ENCODE measurements around the gene BLOC1S6. TPM values are rescaled to one million over a fixed set of nuclear protein-coding genes. Genes with fewer than 3 reads are reported as not detected.
A peak's percentile ranks its signal among the peaks of the same experiment; 100 is the strongest.

The BLOC1S6 gene
- total RNA-seq, 1 experiment from 2014 or later = 77.1 TPM

- Histone ChIP-seq H3K27me3 (ENCODE audit: low read length) (no peaks in the 10 kb centered on the region), H3K4me1 (ENCODE audit: low read length) (peaks cover 17% of the 10 kb centered on the region), H3K9me3 (ENCODE audit: low read length) (peaks cover 8% of the 10 kb centered on the region), H2AFZ (ENCODE audit: low read length) (no peak overlapping the region), H3K9ac (ENCODE audit: low read length) (no peak overlapping the region), H4K20me1 (ENCODE audit: insufficient read depth, low read depth, low read length) (no peaks in the 10 kb centered on the region), H3K27ac (ENCODE audit: low read length) (no peak overlapping the region), H3K4me2 (ENCODE audit: low read depth, low read length, poor library complexity, severe bottlenecking) (no peak overlapping the region), H3K4me3 (ENCODE audit: low read length) (no peak overlapping the region), H3K36me3 (ENCODE audit: insufficient read depth, low read length) (peaks cover 57% of the 10 kb centered on the region), H3K9me2 (replicated peaks; ENCODE audit: insufficient read depth, low read length) (no peaks in the 10 kb centered on the region), H3K79me2 (ENCODE audit: low read length) (peaks cover 84% of the 10 kb centered on the region)
- DNase-seq = no peak
Observed at GRCh38 chr15:45594319-45594718, 7.1 kb downstream of the BLOC1S6 start.

GRCh38 chr15:45594835-45595530, 7.8 kb downstream of the BLOC1S6 start:
- H4K20me1 ChIP-seq (ENCODE audit: insufficient read depth, low read depth, low read length) = no peaks in the 10 kb centered on the region
- no peak overlapping the region for H2AFZ ChIP-seq (ENCODE audit: low read length)
- H3K27me3 ChIP-seq (ENCODE audit: low read length) = no peaks in the 10 kb centered on the region
- peaks cover 57% of the 10 kb centered on the region for H3K36me3 ChIP-seq (ENCODE audit: insufficient read depth, low read length)
- no peak overlapping the region for H3K9ac ChIP-seq (ENCODE audit: low read length)
- no peaks in the 10 kb centered on the region for H3K9me2 ChIP-seq (replicated peaks; ENCODE audit: insufficient read depth, low read length)
- peaks cover 77% of the 10 kb centered on the region for H3K79me2 ChIP-seq (ENCODE audit: low read length)
- H3K9me3 ChIP-seq (ENCODE audit: low read length) = peaks cover 8% of the 10 kb centered on the region
- peaks cover 10% of the 10 kb centered on the region for H3K4me1 ChIP-seq (ENCODE audit: low read length)
- H3K4me2 ChIP-seq (ENCODE audit: low read depth, low read length, poor library complexity, severe bottlenecking) = no peak overlapping the region
- no peak overlapping the region for H3K4me3 ChIP-seq (ENCODE audit: low read length)
- H3K27ac ChIP-seq (ENCODE audit: low read length) = no peak overlapping the region
- DNase-seq = no peak

GRCh38 chr15:45603881-45604280, 16.7 kb downstream of the BLOC1S6 start:
- Histone ChIP-seq H2AFZ (ENCODE audit: low read length) (no peak overlapping the region), H3K9ac (ENCODE audit: low read length) (no peak overlapping the region), H4K20me1 (ENCODE audit: insufficient read depth, low read depth, low read length) (no peaks in the 10 kb centered on the region), H3K4me1 (ENCODE audit: low read length) (peaks cover 46% of the 10 kb centered on the region), H3K27me3 (ENCODE audit: low read length) (no peaks in the 10 kb centered on the region), H3K9me2 (replicated peaks; ENCODE audit: insufficient read depth, low read length) (no peaks in the 10 kb centered on the region), H3K4me3 (ENCODE audit: low read length) (no peak overlapping the region), H3K79me2 (ENCODE audit: low read length) (peaks cover 48% of the 10 kb centered on the region), H3K4me2 (ENCODE audit: low read depth, low read length, poor library complexity, severe bottlenecking) (peak overlapping the region; percentile 24), H3K9me3 (ENCODE audit: low read length) (no peaks in the 10 kb centered on the region), H3K27ac (ENCODE audit: low read length) (peak overlapping the region; percentile 77), H3K36me3 (ENCODE audit: insufficient read depth, low read length) (peaks cover 9% of the 10 kb centered on the region)
- peak; percentile 53 for DNase-seq

- peaks cover 12% of the 10 kb centered on the region for H3K36me3 ChIP-seq (ENCODE audit: insufficient read depth, low read length)
- H3K27me3 ChIP-seq (ENCODE audit: low read length) = no peaks in the 10 kb centered on the region
- H3K79me2 ChIP-seq (ENCODE audit: low read length) = peaks cover 48% of the 10 kb centered on the region
- no peak for DNase-seq
- peak overlapping the region; percentile 24 for H3K4me2 ChIP-seq (ENCODE audit: low read depth, low read length, poor library complexity, severe bottlenecking)
- H2AFZ ChIP-seq (ENCODE audit: low read length) = no peak overlapping the region
- H3K9me3 ChIP-seq (ENCODE audit: low read length) = no peaks in the 10 kb centered on the region
- H3K27ac ChIP-seq (ENCODE audit: low read length) = peak overlapping the region; percentile 77
- H3K4me3 ChIP-seq (ENCODE audit: low read length) = no peak overlapping the region
- peaks cover 46% of the 10 kb centered on the region for H3K4me1 ChIP-seq (ENCODE audit: low read length)
- no peaks in the 10 kb centered on the region for H3K9me2 ChIP-seq (replicated peaks; ENCODE audit: insufficient read depth, low read length)
- H4K20me1 ChIP-seq (ENCODE audit: insufficient read depth, low read depth, low read length) = no peaks in the 10 kb centered on the region
- peak overlapping the region; percentile 25; the same call in 1 of the 2 replicates for H3K9ac ChIP-seq (ENCODE audit: low read length)
Observed at GRCh38 chr15:45604326-45604725, 17.1 kb downstream of the BLOC1S6 start.

GRCh38 chr15:45606413-45606812, 19.2 kb downstream of the BLOC1S6 start:
- H3K27me3 ChIP-seq (ENCODE audit: low read length) = no peaks in the 10 kb centered on the region
- H3K36me3 ChIP-seq (ENCODE audit: insufficient read depth, low read length) = peaks cover 12% of the 10 kb centered on the region; the same call in 1 of the 2 replicates
- H4K20me1 ChIP-seq (ENCODE audit: insufficient read depth, low read depth, low read length) = no peaks in the 10 kb centered on the region

GRCh38 chr15:45606841-45607240, 19.7 kb downstream of the BLOC1S6 start:
- no peak overlapping the region for H3K9ac ChIP-seq (ENCODE audit: low read length)
- no peaks in the 10 kb centered on the region for H3K9me3 ChIP-seq (ENCODE audit: low read length)
- no peaks in the 10 kb centered on the region for H3K27me3 ChIP-seq (ENCODE audit: low read length)
- DNase-seq = peak; percentile 51
- peaks cover 46% of the 10 kb centered on the region for H3K4me1 ChIP-seq (ENCODE audit: low read length)
- peak overlapping the region; percentile 76 for H3K27ac ChIP-seq (ENCODE audit: low read length)
- H3K4me3 ChIP-seq (ENCODE audit: low read length) = no peak overlapping the region
- H2AFZ ChIP-seq (ENCODE audit: low read length) = no peak overlapping the region
- peaks cover 33% of the 10 kb centered on the region for H3K79me2 ChIP-seq (ENCODE audit: low read length)
- H3K36me3 ChIP-seq (ENCODE audit: insufficient read depth, low read length) = peaks cover 12% of the 10 kb centered on the region; the same call in 1 of the 2 replicates
- H3K9me2 ChIP-seq (replicated peaks; ENCODE audit: insufficient read depth, low read length) = no peaks in the 10 kb centered on the region
- peak overlapping the region; percentile 42 for H3K4me2 ChIP-seq (ENCODE audit: low read depth, low read length, poor library complexity, severe bottlenecking)
- no peaks in the 10 kb centered on the region for H4K20me1 ChIP-seq (ENCODE audit: insufficient read depth, low read depth, low read length)

More at GRCh38 chr15:45606413-45606812, 19.2 kb downstream of the BLOC1S6 start:
- Histone ChIP-seq H3K9ac (ENCODE audit: low read length) (no peak overlapping the region), H2AFZ (ENCODE audit: low read length) (no peak overlapping the region), H3K9me3 (ENCODE audit: low read length) (no peaks in the 10 kb centered on the region), H3K4me3 (ENCODE audit: low read length) (no peak overlapping the region), H3K9me2 (replicated peaks; ENCODE audit: insufficient read depth, low read length) (no peaks in the 10 kb centered on the region), H3K4me1 (ENCODE audit: low read length) (peaks cover 46% of the 10 kb centered on the region), H3K4me2 (ENCODE audit: low read depth, low read length, poor library complexity, severe bottlenecking) (peak overlapping the region; percentile 42), H3K27ac (ENCODE audit: low read length) (peak overlapping the region; percentile 76), H3K79me2 (ENCODE audit: low read length) (peaks cover 36% of the 10 kb centered on the region)
- DNase-seq = no peak

- Histone ChIP-seq H3K27me3 (ENCODE audit: low read length) (no peaks in the 10 kb centered on the region), H3K4me2 (ENCODE audit: low read depth, low read length, poor library complexity, severe bottlenecking) (no peak overlapping the region), H4K20me1 (ENCODE audit: insufficient read depth, low read depth, low read length) (no peaks in the 10 kb centered on the region), H3K9me2 (replicated peaks; ENCODE audit: insufficient read depth, low read length) (no peaks in the 10 kb centered on the region), H3K79me2 (ENCODE audit: low read length) (no peaks in the 10 kb centered on the region; the same call in 1 of the 2 replicates), H3K4me1 (ENCODE audit: low read length) (peaks cover 9% of the 10 kb centered on the region), H3K4me3 (ENCODE audit: low read length) (no peak overlapping the region), H2AFZ (ENCODE audit: low read length) (no peak overlapping the region), H3K27ac (ENCODE audit: low read length) (no peak overlapping the region), H3K36me3 (ENCODE audit: insufficient read depth, low read length) (peaks cover 8% of the 10 kb centered on the region; the same call in 1 of the 2 replicates), H3K9ac (ENCODE audit: low read length) (no peak overlapping the region), H3K9me3 (ENCODE audit: low read length) (no peaks in the 10 kb centered on the region)
- peak; percentile 74 for DNase-seq
Observed at GRCh38 chr15:45611305-45611704, 24.1 kb downstream of the BLOC1S6 start.

GRCh38 chr15:45612790-45613415, 25.7 kb downstream of the BLOC1S6 start:
- Histone ChIP-seq H3K9ac (ENCODE audit: low read length) (no peak overlapping the region), H3K79me2 (ENCODE audit: low read length) (no peaks in the 10 kb centered on the region; the same call in 1 of the 2 replicates), H3K4me2 (ENCODE audit: low read depth, low read length, poor library complexity, severe bottlenecking) (no peak overlapping the region), H2AFZ (ENCODE audit: low read length) (no peak overlapping the region), H4K20me1 (ENCODE audit: insufficient read depth, low read depth, low read length) (no peaks in the 10 kb centered on the region), H3K4me1 (ENCODE audit: low read length) (no peaks in the 10 kb centered on the region), H3K9me3 (ENCODE audit: low read length) (no peaks in the 10 kb centered on the region), H3K9me2 (replicated peaks; ENCODE audit: insufficient read depth, low read length) (no peaks in the 10 kb centered on the region), H3K27ac (ENCODE audit: low read length) (no peak overlapping the region), H3K27me3 (ENCODE audit: low read length) (no peaks in the 10 kb centered on the region), H3K4me3 (ENCODE audit: low read length) (no peak overlapping the region), H3K36me3 (ENCODE audit: insufficient read depth, low read length) (peaks cover 8% of the 10 kb centered on the region; the same call in 1 of the 2 replicates)
- no peak for DNase-seq

Measured in Karpas-422 (cell line).